GM12891 (cell line): ENCODE results near the gene LDB1.

ENCODE experiments used
- POLR2A ChIP-seq: IDR thresholded peaks from 2 replicates; pipeline ENCODE4 v1.6.1; 2011; ENCODE audit warnings: low read depth, low read length, control low read depth
- POLR2AphosphoS5 ChIP-seq: IDR thresholded peaks from 2 replicates; pipeline ENCODE4 v1.6.1; 2011; ENCODE audit warnings: low read depth, low read length, control low read depth
- POU2F2 ChIP-seq: IDR thresholded peaks from 2 replicates; pipeline ENCODE4 v1.6.1; 2011; ENCODE audit warnings: low read depth, mild to moderate bottlenecking, control low read depth, low read length, moderate library complexity
- TAF1 ChIP-seq: IDR thresholded peaks from 2 replicates; pipeline ENCODE4 v1.6.1; 2011; ENCODE audit warnings: low read depth, low read length, control low read depth

DNA sequence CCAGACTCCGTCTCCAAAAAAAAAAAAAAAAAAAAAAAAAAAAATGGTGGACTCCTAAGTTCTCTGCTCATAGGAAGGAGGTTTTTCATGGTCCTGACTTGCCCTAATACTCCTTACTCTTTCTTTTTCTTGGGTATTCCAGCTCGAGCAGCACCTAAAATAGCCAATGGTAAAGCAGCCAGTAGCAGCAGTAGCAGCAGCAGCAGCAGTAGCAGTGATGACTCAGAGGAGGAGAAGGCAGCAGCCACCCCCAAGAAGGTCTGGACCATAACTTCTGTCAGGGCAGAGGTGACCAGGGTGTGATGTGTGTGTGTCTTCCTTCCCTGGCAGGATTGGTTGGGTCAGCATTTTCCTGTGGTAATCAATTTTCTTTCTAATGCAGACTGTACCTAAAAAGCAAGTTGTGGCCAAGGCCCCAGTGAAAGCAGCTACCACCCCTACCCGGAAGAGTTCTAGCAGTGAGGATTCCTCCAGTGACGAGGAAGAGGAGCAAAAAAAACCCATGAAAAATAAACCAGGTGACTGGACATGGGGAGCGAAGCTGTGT is 39.0 kb upstream of the LDB1 start:
- no peak for TF ChIP-seq POLR2AphosphoS5
- no peak for TF ChIP-seq POLR2A
- no peak for TF ChIP-seq POU2F2
- no peak for TF ChIP-seq TAF1
